HG03432 (cell line): ENCODE measurements around the gene PTGFRN.

Experiments used
- ATAC-seq: cut with Tn5 transposase; IDR thresholded peaks from one replicate; pipeline ENCODE4 v1.9.1; 2021; ENCODE audit warnings: mild to moderate bottlenecking, moderate library complexity; ENCODE audit not compliant: unreplicated experiment

PTGFRN gene

DNA sequence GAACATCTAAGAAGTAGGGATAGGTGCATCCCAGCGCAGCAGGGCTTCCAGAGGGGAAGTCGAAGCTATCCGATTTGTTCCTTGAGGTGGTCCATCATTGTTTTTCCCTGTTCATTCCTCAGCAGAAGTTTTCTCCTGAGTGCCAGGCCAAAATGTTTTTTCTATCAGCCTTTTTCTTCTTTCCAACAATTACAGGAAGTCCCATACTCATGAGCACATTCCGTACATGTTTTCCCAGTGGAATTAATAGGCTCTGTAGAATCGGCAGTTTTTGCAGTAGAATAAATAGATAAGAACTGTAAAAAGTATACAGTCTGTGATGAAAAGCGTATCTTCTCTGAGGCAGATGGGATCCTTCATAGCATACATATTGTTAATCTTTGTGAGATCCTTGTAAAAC, 116.6 kb downstream of the PTGFRN start:
- ATAC-seq: no peak

DNA sequence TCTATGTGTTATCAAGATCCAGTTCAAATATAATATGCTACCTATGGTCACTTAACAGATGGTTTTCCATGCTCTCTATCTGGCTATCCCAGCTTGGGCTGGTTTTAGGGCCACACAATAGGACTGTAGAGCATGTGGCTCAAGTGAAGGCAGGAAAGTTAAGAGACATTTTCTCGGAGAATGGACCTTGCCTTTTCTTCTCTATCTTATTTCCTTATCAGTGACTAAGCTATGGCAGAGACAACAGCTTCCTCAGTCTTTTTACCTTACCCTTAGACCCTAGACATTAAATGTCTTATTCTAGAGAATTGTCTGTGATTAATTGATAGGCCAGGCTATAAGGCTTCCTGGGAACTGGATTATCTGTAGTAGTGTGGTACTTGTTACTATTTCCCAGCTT, 120.0 kb downstream of the PTGFRN start:
- ATAC-seq: no peak

DNA sequence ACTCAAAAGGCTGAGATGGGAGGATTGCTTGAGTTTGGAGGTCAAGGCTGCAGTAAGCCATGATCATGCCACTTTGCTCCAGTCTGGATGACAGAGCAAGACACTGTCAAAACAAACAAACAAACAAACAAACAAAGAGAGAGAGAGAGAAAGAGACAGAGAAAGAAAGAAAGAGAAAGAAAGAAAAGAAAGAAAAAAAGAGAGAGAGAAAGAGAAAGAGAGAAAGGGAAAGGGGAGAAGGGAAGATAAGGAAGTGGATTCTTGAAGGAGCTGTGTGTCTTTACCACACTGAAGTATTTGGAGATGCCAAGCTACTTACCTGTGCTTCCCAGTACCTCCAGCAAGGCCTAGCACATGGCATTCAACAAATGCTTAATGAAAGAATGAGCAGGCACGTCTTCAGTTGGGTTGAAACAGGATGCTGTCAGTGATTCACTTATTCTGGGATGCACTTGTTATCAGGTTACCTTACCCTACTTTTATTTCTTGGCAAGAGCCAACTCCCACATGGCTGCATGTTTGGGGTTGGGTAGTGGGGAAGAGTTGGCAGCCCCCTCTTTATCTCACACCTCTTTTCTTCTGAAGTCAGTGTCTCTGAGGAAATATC, 120.7 kb downstream of the PTGFRN start:
- ATAC-seq: no peak

DNA sequence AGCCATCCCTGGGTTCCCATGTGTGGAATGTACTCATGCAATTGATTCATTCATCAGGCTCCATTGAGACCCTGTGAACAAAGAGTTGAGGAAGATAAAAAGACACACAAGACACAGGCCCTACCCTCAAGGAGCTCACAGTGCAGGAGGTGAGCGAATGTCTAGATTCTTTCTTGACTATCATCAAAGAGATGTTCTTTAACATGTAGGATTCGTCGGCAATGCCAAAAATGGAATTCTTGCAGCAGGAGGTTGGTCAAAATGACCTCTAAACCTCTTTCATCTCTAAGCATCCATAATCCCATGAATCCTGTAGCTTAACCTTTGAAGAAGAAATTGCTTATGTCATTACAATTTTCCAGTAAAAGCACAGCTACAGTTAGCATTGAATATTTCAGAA, 122.5 kb downstream of the PTGFRN start:
- ATAC-seq: no peak

DNA sequence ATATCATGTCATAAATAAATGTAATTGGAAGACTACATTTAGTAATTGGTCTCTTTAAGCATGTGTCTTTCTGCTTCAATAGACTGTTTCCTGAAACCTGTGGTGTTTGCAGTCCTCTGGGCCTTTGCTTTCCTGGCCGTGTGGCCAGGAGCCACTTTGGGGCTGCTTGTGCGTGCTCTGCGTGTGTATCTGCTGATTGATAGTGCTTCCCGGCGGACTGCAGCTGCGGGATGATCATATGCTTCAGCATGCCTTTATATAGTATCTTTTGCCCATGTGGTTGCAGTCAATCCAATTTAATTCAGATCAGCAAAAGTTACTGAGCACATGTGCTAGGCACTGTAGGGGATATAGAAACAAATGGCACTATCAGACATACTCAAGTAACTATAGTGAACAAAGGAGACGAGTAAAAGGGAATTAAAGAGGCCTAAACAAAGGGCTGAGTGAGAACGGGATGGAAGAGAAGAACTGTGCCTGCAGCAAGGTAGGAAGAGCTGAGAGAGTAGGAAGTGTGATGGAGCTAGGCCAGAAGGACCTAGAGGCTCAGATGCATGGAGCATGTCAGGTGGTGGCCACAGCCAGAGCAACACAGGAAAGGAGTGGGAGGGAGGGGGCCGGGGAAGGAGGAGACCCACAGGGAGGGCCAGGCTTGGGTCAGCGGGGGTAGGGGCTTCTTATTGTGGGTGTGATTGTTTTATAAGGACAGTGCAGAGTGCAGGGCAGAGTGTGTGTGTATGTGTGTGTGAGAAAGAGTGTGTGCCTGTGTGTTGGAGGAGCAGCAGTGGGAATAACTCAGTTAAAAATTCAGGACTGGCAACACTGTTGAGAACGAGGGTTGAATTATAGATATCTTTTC, 123.2 kb downstream of the PTGFRN start:
- ATAC-seq: no peak

DNA sequence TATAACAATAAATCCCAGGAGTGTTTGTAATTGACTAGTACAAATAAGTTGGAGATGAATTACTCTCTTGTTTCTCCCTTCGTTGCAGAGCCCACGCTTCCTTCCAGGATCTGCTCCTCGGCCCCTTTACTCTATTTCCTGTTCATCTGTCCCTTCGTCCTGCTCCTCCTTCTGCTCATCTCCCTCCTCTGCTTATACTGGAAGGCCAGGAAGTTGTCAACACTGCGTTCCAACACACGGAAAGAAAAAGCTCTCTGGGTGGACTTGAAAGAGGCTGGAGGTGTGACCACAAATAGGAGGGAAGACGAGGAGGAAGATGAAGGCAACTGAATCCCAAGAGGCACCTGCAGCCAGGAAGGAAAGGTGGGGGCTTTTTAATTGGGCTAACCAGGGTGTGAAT, 124.1 kb downstream of the PTGFRN start:
- ATAC-seq: no peak

DNA sequence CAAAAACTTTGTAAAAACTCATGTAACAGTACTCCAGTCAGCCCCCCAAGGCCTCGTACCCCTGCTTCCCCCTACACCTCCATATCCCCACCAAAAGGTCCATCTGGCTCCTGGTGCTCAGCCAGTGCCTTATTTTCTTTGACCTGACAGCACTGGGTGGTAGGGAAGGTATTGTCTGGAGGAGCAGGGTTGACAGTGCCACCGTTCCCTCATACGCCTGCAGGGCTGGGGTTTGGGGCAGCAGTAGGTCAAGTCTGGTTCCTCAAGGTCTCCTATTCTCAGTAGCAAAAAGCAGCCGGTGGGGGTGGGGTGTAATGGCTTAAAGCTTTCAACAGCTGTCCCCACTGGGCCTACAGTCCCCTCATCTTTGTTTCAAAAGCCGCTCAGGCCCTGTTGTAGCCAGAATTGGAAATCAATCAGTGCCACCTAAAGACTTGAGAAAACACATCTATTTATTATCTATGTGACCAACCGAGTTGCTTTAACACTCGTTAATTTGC, 125.1 kb downstream of the PTGFRN start:
- ATAC-seq: no peak

DNA sequence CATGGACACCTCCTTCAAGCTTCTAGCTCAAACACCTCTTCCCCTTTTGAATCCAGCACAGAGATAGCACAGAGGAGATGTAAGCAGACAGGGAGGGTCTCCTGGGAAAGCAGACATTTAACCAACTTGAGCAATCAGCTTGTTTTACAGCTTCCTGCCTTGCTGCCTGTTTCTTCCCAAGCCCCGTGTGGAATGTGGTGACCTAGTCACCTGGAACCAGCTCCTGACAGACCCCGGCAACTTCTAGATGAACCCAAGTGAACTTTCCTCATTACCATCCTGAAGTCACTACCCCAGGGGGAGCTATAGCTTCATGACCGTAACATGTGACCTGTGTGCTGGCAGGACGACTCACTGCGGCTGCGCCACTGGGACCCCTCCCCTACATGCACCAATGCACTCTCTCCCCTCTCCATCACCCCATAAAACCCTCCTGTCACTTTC, 126.3 kb downstream of the PTGFRN start:
- no peak for ATAC-seq

DNA sequence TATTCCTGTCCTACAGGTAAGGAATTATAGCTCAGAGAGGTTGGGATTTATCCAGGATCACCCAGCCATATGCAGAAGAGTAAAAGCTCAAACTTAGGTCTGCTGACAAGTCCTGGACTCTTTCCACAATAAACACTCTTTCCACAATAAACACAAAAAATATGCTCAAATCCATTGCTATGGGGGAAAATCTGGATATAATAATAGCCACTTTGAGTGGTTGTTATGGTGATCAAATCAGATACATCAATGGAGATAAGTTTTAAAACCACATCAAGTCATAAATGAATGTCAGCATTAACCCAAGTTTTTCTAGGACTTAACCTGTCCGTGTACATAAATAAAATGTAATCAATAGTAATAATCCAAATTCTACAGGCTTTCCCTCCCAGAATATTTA, 128.1 kb downstream of the PTGFRN start:
- no peak for ATAC-seq

DNA sequence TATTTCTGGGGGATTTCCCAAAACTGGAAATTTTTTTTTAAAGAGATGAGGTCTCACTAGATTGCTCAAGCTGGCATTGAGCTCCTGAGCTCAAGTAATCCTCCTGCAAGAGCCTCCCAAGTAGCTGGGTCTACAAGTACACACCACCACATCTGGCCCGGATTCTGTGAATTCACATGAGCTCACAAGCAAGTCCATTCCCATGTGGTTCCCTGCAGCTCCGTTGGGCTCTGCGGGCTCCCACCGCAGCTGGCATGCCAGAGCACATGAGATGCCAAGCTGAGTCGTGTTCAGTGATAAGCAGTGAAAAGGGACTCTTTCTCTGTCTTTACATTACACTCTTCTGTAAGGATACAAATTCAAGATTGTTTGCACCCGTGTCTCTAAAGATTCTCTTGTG, 128.5 kb downstream of the PTGFRN start:
- ATAC-seq: no peak
